Measurements from ENCODE around the gene SEMA5A. TPM values are rescaled to one million over a fixed set of nuclear protein-coding genes. Genes with fewer than 3 reads are reported as not detected.
"Not testable (repeated sequence)": the region's sequence is repeated elsewhere in the genome, so short reads cannot be mapped to it uniquely, and the experiment has no call there.

The SEMA5A gene
- total RNA-seq, 2 experiments from 2014 or later = 0.48 to 0.52 TPM

GRCh38 chr5:9409413-9409960 is 136.4 kb downstream of the SEMA5A start:
- no peaks in the 10 kb centered on the region for H3K36me3 Mint-ChIP-seq
- no peaks in the 10 kb centered on the region for H3K27me3 Mint-ChIP-seq
- H3K4me3 Mint-ChIP-seq = no peak overlapping the region
- DNase-seq = no peak
- intact Hi-C loops (cut with micrococcal nuclease) = no loop called here
- no peak overlapping the region for H3K27ac Mint-ChIP-seq
- CTCF ChIA-PET = no interaction called here
- H3K4me1 Mint-ChIP-seq (ENCODE audit: low read depth) = peaks cover 2% of the 10 kb centered on the region
- POLR2A ChIA-PET = no interaction called here
- no peaks in the 10 kb centered on the region for H3K9me3 Mint-ChIP-seq

DNA sequence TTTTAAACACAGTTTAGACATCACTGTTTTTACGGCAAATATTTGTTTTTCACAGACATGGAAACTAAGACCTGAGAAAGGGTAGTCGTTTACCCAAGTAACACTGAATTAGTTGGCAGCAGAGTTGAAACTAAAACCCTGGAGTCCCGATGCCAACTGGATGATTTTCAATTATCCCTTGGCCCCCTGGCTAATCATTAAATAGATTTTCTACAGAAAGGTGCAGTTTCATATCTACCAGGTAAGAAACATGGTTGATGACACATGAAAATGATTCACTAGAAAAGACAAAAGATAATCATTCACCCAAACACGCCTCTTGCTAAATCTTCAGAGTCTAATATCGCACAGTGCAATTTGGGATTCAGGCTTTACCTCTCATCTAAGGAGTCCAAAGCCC is 136.9 kb downstream of the SEMA5A start:
- no peak for DNase-seq
- ChIA-PET CTCF (no interaction called here), POLR2A (no interaction called here)
- Mint-ChIP-seq H3K27me3 (no peaks in the 10 kb centered on the region), H3K4me3 (no peak overlapping the region), H3K9me3 (no peaks in the 10 kb centered on the region), H3K4me1 (ENCODE audit: low read depth) (peaks cover 2% of the 10 kb centered on the region), H3K36me3 (no peaks in the 10 kb centered on the region), H3K27ac (no peak overlapping the region)
- intact Hi-C loops (cut with micrococcal nuclease) = no loop called here

GRCh38 chr5:9405196-9405754 is 140.6 kb downstream of the SEMA5A start:
- Mint-ChIP-seq H3K27ac (no peak overlapping the region), H3K9me3 (no peaks in the 10 kb centered on the region), H3K4me1 (ENCODE audit: low read depth) (peaks cover 2% of the 10 kb centered on the region), H3K36me3 (no peaks in the 10 kb centered on the region), H3K27me3 (no peaks in the 10 kb centered on the region), H3K4me3 (no peak overlapping the region)
- POLR2A ChIA-PET = no interaction called here
- no peak for DNase-seq
- intact Hi-C loops (cut with micrococcal nuclease) = loop anchor here (1.0 kb wide), 1 partner anchor 43 kb away; no protein-coding TSS in a partner anchor
- CTCF ChIA-PET = no interaction called here

DNA sequence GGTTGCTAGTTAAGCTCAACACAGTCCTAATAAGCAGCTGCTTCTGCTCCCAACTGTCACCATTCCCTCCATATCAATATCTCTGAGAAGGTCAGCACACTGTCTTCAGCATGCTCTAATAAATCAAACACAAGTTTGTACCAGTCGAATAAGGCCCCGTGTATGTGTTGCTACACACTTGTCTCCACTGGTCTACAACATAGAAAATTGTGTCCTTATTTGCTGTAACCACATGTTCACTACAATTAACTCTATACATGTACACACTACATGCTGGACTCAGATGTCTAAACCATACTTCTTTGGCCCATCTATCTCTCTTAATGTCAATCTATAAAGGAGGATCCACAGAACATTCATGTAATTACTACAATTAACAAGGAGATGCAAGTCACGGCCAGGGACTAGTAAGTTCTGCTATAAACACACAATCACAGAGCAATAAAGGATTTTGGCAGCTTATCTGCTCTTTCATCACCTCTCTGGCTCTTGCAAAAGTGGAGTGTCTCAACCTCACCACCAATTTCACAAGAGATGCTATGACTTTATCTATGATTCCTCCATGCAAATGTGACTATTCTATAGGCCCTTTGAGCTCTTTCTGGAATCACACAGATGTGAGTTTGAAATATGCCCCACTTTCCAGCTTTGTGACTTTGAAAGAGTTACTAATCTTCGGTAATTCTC is 143.9 kb downstream of the SEMA5A start:
- Mint-ChIP-seq H3K4me1 (ENCODE audit: low read depth) (no peaks in the 10 kb centered on the region), H3K4me3 (no peak overlapping the region), H3K9me3 (peaks cover 6% of the 10 kb centered on the region), H3K27ac (no peak overlapping the region), H3K27me3 (no peaks in the 10 kb centered on the region), H3K36me3 (no peaks in the 10 kb centered on the region)
- POLR2A ChIA-PET = no interaction called here
- DNase-seq = no peak
- CTCF ChIA-PET = no interaction called here
- intact Hi-C loops (cut with micrococcal nuclease) = no loop called here

DNA sequence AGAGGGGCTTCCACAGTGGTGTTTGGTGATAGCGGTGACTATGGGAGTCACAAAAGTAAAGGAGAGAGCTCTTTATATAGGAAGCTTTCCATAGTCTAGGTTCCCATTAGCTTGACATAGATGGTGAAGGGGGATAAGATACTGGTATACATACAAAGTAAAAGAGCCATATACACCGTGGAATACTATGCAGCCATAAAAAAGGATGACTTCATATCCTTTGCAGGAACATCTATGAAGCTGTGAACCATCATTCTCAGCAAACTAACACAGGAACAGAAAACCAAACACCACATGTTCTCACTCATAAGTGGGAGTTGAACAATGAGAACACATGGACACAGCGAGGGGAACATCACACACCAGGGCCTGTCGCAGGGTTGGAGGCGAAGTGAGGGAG is 146.1 kb downstream of the SEMA5A start:
- POLR2A ChIA-PET, H3K27ac Mint-ChIP-seq: not testable (repeated sequence)

GRCh38 chr5:9399094-9399493 is 146.8 kb downstream of the SEMA5A start:
- ChIA-PET CTCF (interaction anchor here (0.7 kb wide), 1 partner anchor 1218 kb away, joined by 5 read pairs; no protein-coding TSS in a partner anchor), POLR2A (no interaction called here)
- no peak overlapping the region for H3K27ac Mint-ChIP-seq
- peaks cover 6% of the 10 kb centered on the region for H3K9me3 Mint-ChIP-seq
- H3K27me3 Mint-ChIP-seq = no peaks in the 10 kb centered on the region
- no peak overlapping the region for H3K4me3 Mint-ChIP-seq
- H3K4me1 Mint-ChIP-seq (ENCODE audit: low read depth) = no peaks in the 10 kb centered on the region
- no peak for DNase-seq
- no peaks in the 10 kb centered on the region for H3K36me3 Mint-ChIP-seq
- intact Hi-C loops (cut with micrococcal nuclease) = no loop called here

More for the DNA sequence above, 146.1 kb downstream of the SEMA5A start:
- intact Hi-C loops (cut with micrococcal nuclease); H3K4me1 Mint-ChIP-seq (ENCODE audit: low read depth); DNase-seq; H3K36me3 Mint-ChIP-seq; H3K4me3 Mint-ChIP-seq; H3K27me3 Mint-ChIP-seq; H3K9me3 Mint-ChIP-seq: not testable (repeated sequence)
- CTCF ChIA-PET = interaction anchor here (0.7 kb wide), 1 partner anchor 1219 kb away, joined by 5 read pairs; no protein-coding TSS in a partner anchor

- CTCF ChIA-PET = no interaction called here
- H3K4me3 Mint-ChIP-seq = no peak overlapping the region
- no peaks in the 10 kb centered on the region for H3K27me3 Mint-ChIP-seq
- no peaks in the 10 kb centered on the region for H3K4me1 Mint-ChIP-seq (ENCODE audit: low read depth)
- no peak overlapping the region for H3K27ac Mint-ChIP-seq
- POLR2A ChIA-PET = no interaction called here
- DNase-seq = no peak
- H3K36me3 Mint-ChIP-seq = no peaks in the 10 kb centered on the region
- intact Hi-C loops (cut with micrococcal nuclease) = no loop called here
- peaks cover 6% of the 10 kb centered on the region for H3K9me3 Mint-ChIP-seq
Observed at GRCh38 chr5:9398227-9398626, 147.6 kb downstream of the SEMA5A start.

GRCh38 chr5:9396285-9396770 is 149.5 kb downstream of the SEMA5A start:
- ChIA-PET POLR2A (no interaction called here), CTCF (no interaction called here)
- Mint-ChIP-seq H3K27ac (no peak overlapping the region), H3K4me1 (ENCODE audit: low read depth) (no peaks in the 10 kb centered on the region), H3K4me3 (no peak overlapping the region), H3K27me3 (no peaks in the 10 kb centered on the region), H3K36me3 (no peaks in the 10 kb centered on the region), H3K9me3 (peaks cover 6% of the 10 kb centered on the region)
- intact Hi-C loops (cut with micrococcal nuclease) = no loop called here
- DNase-seq = no peak

GRCh38 chr5:9395706-9396105 is 150.2 kb downstream of the SEMA5A start:
- Mint-ChIP-seq H3K27me3 (no peaks in the 10 kb centered on the region), H3K4me1 (ENCODE audit: low read depth) (no peaks in the 10 kb centered on the region), H3K4me3 (no peak overlapping the region), H3K9me3 (peaks cover 6% of the 10 kb centered on the region), H3K36me3 (no peaks in the 10 kb centered on the region), H3K27ac (no peak overlapping the region)
- intact Hi-C loops (cut with micrococcal nuclease) = no loop called here
- no peak for DNase-seq
- CTCF ChIA-PET = no interaction called here
- POLR2A ChIA-PET = no interaction called here

DNA sequence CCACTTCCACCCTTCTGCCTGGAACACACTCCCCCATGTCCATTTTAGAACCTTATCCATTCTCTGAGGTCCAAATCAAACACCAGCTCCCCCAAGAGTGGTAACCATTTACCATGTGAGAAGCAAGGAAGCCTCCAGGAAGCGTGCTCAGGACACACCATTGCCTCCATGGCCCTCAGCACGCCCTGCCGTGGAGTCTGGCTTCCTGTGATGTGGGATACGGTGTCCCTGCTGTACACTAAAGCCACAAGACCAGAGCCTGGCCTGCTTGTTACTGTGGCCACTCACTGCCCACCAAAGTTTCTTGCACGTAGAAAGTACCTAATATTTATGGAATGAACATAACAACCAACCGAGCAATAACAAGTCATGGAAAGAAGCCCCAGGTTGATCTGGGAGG is 151.7 kb downstream of the SEMA5A start:
- H3K4me1 Mint-ChIP-seq (ENCODE audit: low read depth) = no peaks in the 10 kb centered on the region
- POLR2A ChIA-PET = no interaction called here
- DNase-seq = no peak
- intact Hi-C loops (cut with micrococcal nuclease) = no loop called here
- H3K9me3 Mint-ChIP-seq = no peaks in the 10 kb centered on the region
- no peaks in the 10 kb centered on the region for H3K27me3 Mint-ChIP-seq
- no peaks in the 10 kb centered on the region for H3K36me3 Mint-ChIP-seq
- CTCF ChIA-PET = no interaction called here
- H3K27ac Mint-ChIP-seq = no peak overlapping the region
- no peak overlapping the region for H3K4me3 Mint-ChIP-seq

DNA sequence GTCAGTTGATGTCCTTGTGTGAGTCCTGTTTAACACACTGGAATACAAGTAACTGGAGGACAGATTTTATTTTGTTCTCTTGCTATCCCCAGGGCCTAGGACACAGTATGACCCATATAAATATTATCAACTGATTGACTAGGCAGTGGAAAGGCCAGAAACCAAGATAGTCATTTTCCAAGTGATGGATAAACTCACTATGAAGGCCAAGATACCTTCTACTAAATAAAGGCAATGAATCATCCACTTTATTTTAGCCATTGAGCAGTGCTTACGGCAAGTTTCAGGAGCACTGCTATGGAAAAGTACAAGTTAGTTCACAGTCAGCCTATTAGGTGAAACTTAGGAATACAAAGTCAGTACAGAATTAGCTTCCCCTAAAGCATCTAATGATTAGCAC is 153.2 kb downstream of the SEMA5A start:
- Mint-ChIP-seq H3K27ac (no peak overlapping the region), H3K36me3 (no peaks in the 10 kb centered on the region), H3K9me3 (no peaks in the 10 kb centered on the region), H3K27me3 (no peaks in the 10 kb centered on the region), H3K4me3 (no peak overlapping the region), H3K4me1 (ENCODE audit: low read depth) (no peaks in the 10 kb centered on the region)
- intact Hi-C loops (cut with micrococcal nuclease) = no loop called here
- ChIA-PET CTCF (no interaction called here), POLR2A (no interaction called here)
- no peak for DNase-seq

DNA sequence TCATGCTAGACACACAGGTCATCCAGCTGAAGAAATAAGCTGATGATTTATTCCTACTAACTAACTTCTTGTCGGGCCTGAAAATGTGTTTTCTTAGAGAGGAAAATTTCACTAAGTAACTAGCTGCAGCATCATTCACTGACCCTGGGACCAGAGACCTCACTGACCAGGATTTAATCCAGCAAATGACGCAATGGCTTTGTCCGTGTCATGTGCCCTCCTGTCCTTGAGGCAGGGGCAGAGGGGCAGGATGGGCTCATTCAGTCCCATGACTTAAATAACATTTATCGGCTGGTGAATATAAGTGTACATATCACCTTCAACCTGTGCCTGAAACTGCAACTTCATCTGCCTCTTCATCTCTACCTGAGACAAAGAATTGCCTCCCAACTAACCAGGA is 154.8 kb downstream of the SEMA5A start:
- DNase-seq = no peak
- H3K4me1 Mint-ChIP-seq (ENCODE audit: low read depth) = no peaks in the 10 kb centered on the region
- H3K27ac Mint-ChIP-seq = no peak overlapping the region
- ChIA-PET CTCF (no interaction called here), POLR2A (no interaction called here)
- H3K4me3 Mint-ChIP-seq = no peak overlapping the region
- no peaks in the 10 kb centered on the region for H3K27me3 Mint-ChIP-seq
- H3K36me3 Mint-ChIP-seq = no peaks in the 10 kb centered on the region
- intact Hi-C loops (cut with micrococcal nuclease) = no loop called here
- no peaks in the 10 kb centered on the region for H3K9me3 Mint-ChIP-seq

GRCh38 chr5:9390113-9390512 is 155.8 kb downstream of the SEMA5A start:
- CTCF ChIA-PET = no interaction called here
- H3K9me3 Mint-ChIP-seq = no peaks in the 10 kb centered on the region
- POLR2A ChIA-PET = no interaction called here
- no peak overlapping the region for H3K27ac Mint-ChIP-seq
- H3K4me1 Mint-ChIP-seq (ENCODE audit: low read depth) = no peaks in the 10 kb centered on the region
- no peak for DNase-seq
- no peaks in the 10 kb centered on the region for H3K27me3 Mint-ChIP-seq
- intact Hi-C loops (cut with micrococcal nuclease) = no loop called here
- no peak overlapping the region for H3K4me3 Mint-ChIP-seq
- H3K36me3 Mint-ChIP-seq = no peaks in the 10 kb centered on the region
